Measurements from ENCODE around the gene LDLRAP1.
A peak's percentile ranks its signal among the peaks of the same experiment; 100 is the strongest.

The LDLRAP1 gene

GRCh38 chr1:25562928-25563283 is 19.5 kb downstream of the LDLRAP1 start:
- H3K36me3 ChIP-seq (ENCODE audit: control insufficient read depth in 2 of 2, insufficient read depth in 2 of 2, low read length in 2 of 2): peaks cover 22 to 26% of the 10 kb centered on the region in 2 donors
- H3K4me3 ChIP-seq (ENCODE audit: low read length in 2 of 2): no peak overlapping the region
- H3K4me1 ChIP-seq (ENCODE audit: control insufficient read depth, insufficient read depth, low read length): peaks cover 35% of the 10 kb centered on the region
- no peak overlapping the region for H3K9ac ChIP-seq (ENCODE audit: low read length in 2 of 2)
- no peaks in the 10 kb centered on the region for H3K9me3 ChIP-seq (ENCODE audit: control insufficient read depth in 2 of 2, low read length in 2 of 2)
- no peaks in the 10 kb centered on the region for H3K27me3 ChIP-seq (ENCODE audit: control insufficient read depth in 1 of 2, insufficient read depth in 2 of 2, low read length in 2 of 2)
- H3K27ac ChIP-seq (ENCODE audit: low read length): no peak overlapping the region

GRCh38 chr1:25563330-25564215 is 20.2 kb downstream of the LDLRAP1 start:
- Histone ChIP-seq H3K27ac (ENCODE audit: low read length) (no peak overlapping the region), H3K4me3 (ENCODE audit: low read length in 2 of 2) (no peak overlapping the region), H3K9ac (ENCODE audit: low read length in 2 of 2) (no peak overlapping the region), H3K27me3 (ENCODE audit: control insufficient read depth in 1 of 2, insufficient read depth in 2 of 2, low read length in 2 of 2) (no peaks in the 10 kb centered on the region), H3K4me1 (ENCODE audit: control insufficient read depth, insufficient read depth, low read length) (peaks cover 41% of the 10 kb centered on the region), H3K9me3 (ENCODE audit: control insufficient read depth in 2 of 2, low read length in 2 of 2) (no peaks in the 10 kb centered on the region), H3K36me3 (ENCODE audit: control insufficient read depth in 2 of 2, insufficient read depth in 2 of 2, low read length in 2 of 2) (peaks cover 15 to 19% of the 10 kb centered on the region in 2 donors)

- Histone ChIP-seq H3K36me3 (ENCODE audit: control insufficient read depth in 2 of 2, insufficient read depth in 2 of 2, low read length in 2 of 2) (peaks cover 8 to 16% of the 10 kb centered on the region in 2 donors), H3K27ac (ENCODE audit: low read length) (peak overlapping the region; percentile 55), H3K4me1 (ENCODE audit: control insufficient read depth, insufficient read depth, low read length) (peaks cover 48% of the 10 kb centered on the region), H3K4me3 (ENCODE audit: low read length in 2 of 2) (no peak overlapping the region), H3K27me3 (ENCODE audit: control insufficient read depth in 1 of 2, insufficient read depth in 2 of 2, low read length in 2 of 2) (no peaks in the 10 kb centered on the region), H3K9me3 (ENCODE audit: control insufficient read depth in 2 of 2, low read length in 2 of 2) (no peaks in the 10 kb centered on the region), H3K9ac (ENCODE audit: low read length in 2 of 2) (no peak overlapping the region)
Observed at GRCh38 chr1:25564777-25565574, 21.6 kb downstream of the LDLRAP1 start.

GRCh38 chr1:25565626-25566025 is 22.2 kb downstream of the LDLRAP1 start:
- H3K36me3 ChIP-seq (ENCODE audit: control insufficient read depth in 2 of 2, insufficient read depth in 2 of 2, low read length in 2 of 2): peaks cover 5 to 16% of the 10 kb centered on the region in 2 donors
- H3K9me3 ChIP-seq (ENCODE audit: control insufficient read depth in 2 of 2, low read length in 2 of 2): no peaks in the 10 kb centered on the region
- H3K9ac ChIP-seq (ENCODE audit: low read length in 2 of 2): no peak overlapping the region
- peak overlapping the region; percentile 91 for H3K27ac ChIP-seq (ENCODE audit: low read length)
- H3K4me1 ChIP-seq (ENCODE audit: control insufficient read depth, insufficient read depth, low read length): peaks cover 48% of the 10 kb centered on the region
- no peaks in the 10 kb centered on the region for H3K27me3 ChIP-seq (ENCODE audit: control insufficient read depth in 1 of 2, insufficient read depth in 2 of 2, low read length in 2 of 2)
- no peak overlapping the region for H3K4me3 ChIP-seq (ENCODE audit: low read length in 2 of 2)

- no peaks in the 10 kb centered on the region for H3K9me3 ChIP-seq (ENCODE audit: control insufficient read depth in 2 of 2, low read length in 2 of 2)
- H3K9ac ChIP-seq (ENCODE audit: low read length in 2 of 2): peak overlapping the region; percentile 37 to 51
- H3K27me3 ChIP-seq (ENCODE audit: control insufficient read depth in 1 of 2, insufficient read depth in 2 of 2, low read length in 2 of 2): no peaks in the 10 kb centered on the region
- peak overlapping the region in 1 of 2 donors; percentile 63 for H3K4me3 ChIP-seq (ENCODE audit: low read length in 2 of 2)
- peak overlapping the region; percentile 91 for H3K27ac ChIP-seq (ENCODE audit: low read length)
- peaks cover 48% of the 10 kb centered on the region for H3K4me1 ChIP-seq (ENCODE audit: control insufficient read depth, insufficient read depth, low read length)
- H3K36me3 ChIP-seq (ENCODE audit: control insufficient read depth in 2 of 2, insufficient read depth in 2 of 2, low read length in 2 of 2): peaks cover 5 to 16% of the 10 kb centered on the region in 2 donors
Observed at GRCh38 chr1:25566176-25566729, 22.8 kb downstream of the LDLRAP1 start.

GRCh38 chr1:25566730-25567341 is 23.4 kb downstream of the LDLRAP1 start:
- Histone ChIP-seq H3K4me3 (ENCODE audit: low read length in 2 of 2) (peak overlapping the region in 1 of 2 donors; percentile 63), H3K36me3 (ENCODE audit: control insufficient read depth in 2 of 2, insufficient read depth in 2 of 2, low read length in 2 of 2) (peaks cover 5 to 16% of the 10 kb centered on the region in 2 donors), H3K9ac (ENCODE audit: low read length in 2 of 2) (peak overlapping the region; percentile 64 to 66)

GRCh38 chr1:25567710-25568089 is 24.3 kb downstream of the LDLRAP1 start:
- Histone ChIP-seq H3K36me3 (ENCODE audit: control insufficient read depth in 2 of 2, insufficient read depth in 2 of 2, low read length in 2 of 2) (peaks cover 5 to 13% of the 10 kb centered on the region in 2 donors), H3K4me3 (ENCODE audit: low read length in 2 of 2) (peak overlapping the region; percentile 8 to 35), H3K9me3 (ENCODE audit: control insufficient read depth in 2 of 2, low read length in 2 of 2) (no peaks in the 10 kb centered on the region), H3K4me1 (ENCODE audit: control insufficient read depth, insufficient read depth, low read length) (peaks cover 46% of the 10 kb centered on the region), H3K27me3 (ENCODE audit: control insufficient read depth in 1 of 2, insufficient read depth in 2 of 2, low read length in 2 of 2) (no peaks in the 10 kb centered on the region), H3K9ac (ENCODE audit: low read length in 2 of 2) (peak overlapping the region; percentile 64 to 66), H3K27ac (ENCODE audit: low read length) (peak overlapping the region; percentile 91)

More at GRCh38 chr1:25566730-25567341, 23.4 kb downstream of the LDLRAP1 start:
- Histone ChIP-seq H3K27ac (ENCODE audit: low read length) (peak overlapping the region; percentile 91), H3K4me1 (ENCODE audit: control insufficient read depth, insufficient read depth, low read length) (peaks cover 48% of the 10 kb centered on the region), H3K27me3 (ENCODE audit: control insufficient read depth in 1 of 2, insufficient read depth in 2 of 2, low read length in 2 of 2) (no peaks in the 10 kb centered on the region), H3K9me3 (ENCODE audit: control insufficient read depth in 2 of 2, low read length in 2 of 2) (no peaks in the 10 kb centered on the region)

- Histone ChIP-seq H3K4me1 (ENCODE audit: control insufficient read depth, insufficient read depth, low read length) (peaks cover 49% of the 10 kb centered on the region), H3K9ac (ENCODE audit: low read length in 2 of 2) (peak overlapping the region; percentile 47 to 64), H3K36me3 (ENCODE audit: control insufficient read depth in 2 of 2, insufficient read depth in 2 of 2, low read length in 2 of 2) (peaks cover 5 to 13% of the 10 kb centered on the region in 2 donors), H3K9me3 (ENCODE audit: control insufficient read depth in 2 of 2, low read length in 2 of 2) (no peaks in the 10 kb centered on the region), H3K27ac (ENCODE audit: low read length) (peak overlapping the region; percentile 91), H3K4me3 (ENCODE audit: low read length in 2 of 2) (peak overlapping the region in 1 of 2 donors; percentile 8), H3K27me3 (ENCODE audit: control insufficient read depth in 1 of 2, insufficient read depth in 2 of 2, low read length in 2 of 2) (no peaks in the 10 kb centered on the region)
Observed at GRCh38 chr1:25568090-25568833, 24.9 kb downstream of the LDLRAP1 start.

- Histone ChIP-seq H3K4me3 (ENCODE audit: low read length in 2 of 2) (no peak overlapping the region), H3K36me3 (ENCODE audit: control insufficient read depth in 2 of 2, insufficient read depth in 2 of 2, low read length in 2 of 2) (peaks cover 0 to 7% of the 10 kb centered on the region in 2 donors), H3K4me1 (ENCODE audit: control insufficient read depth, insufficient read depth, low read length) (peaks cover 54% of the 10 kb centered on the region), H3K27me3 (ENCODE audit: control insufficient read depth in 1 of 2, insufficient read depth in 2 of 2, low read length in 2 of 2) (peaks cover 2% of the 10 kb centered on the region in 2 donors), H3K9me3 (ENCODE audit: control insufficient read depth in 2 of 2, low read length in 2 of 2) (no peaks in the 10 kb centered on the region), H3K27ac (ENCODE audit: low read length) (peak overlapping the region; percentile 91), H3K9ac (ENCODE audit: low read length in 2 of 2) (no peak overlapping the region)
Observed at GRCh38 chr1:25568834-25569596, 25.6 kb downstream of the LDLRAP1 start.
